ENCODE measurements around the gene CELSR1. TPM values are rescaled to one million over a fixed set of nuclear protein-coding genes. Genes with fewer than 3 reads are reported as not detected.

The CELSR1 gene
- total and polyA plus RNA-seq, 2 of the 13 experiments (the other 11 are each of a cell fraction or from before 2014, with no cell fraction given) = 0.78 to 1.8 TPM

- BruUV-seq (replicated peaks) = no TSS peak
- H2AFZ ChIP-seq (ENCODE audit: low read length) = no peak overlapping the region
- DNase-seq (ENCODE audit: low spot score) = no peak
- no peaks in the 10 kb centered on the region for H3K9me3 ChIP-seq (ENCODE audit: low read length)
- H4K20me1 ChIP-seq (ENCODE audit: insufficient read depth, low read length) = no peaks in the 10 kb centered on the region
- no peak overlapping the region for H3K4me2 ChIP-seq (ENCODE audit: low read depth, low read length)
- intact Hi-C loops (cut with micrococcal nuclease; ENCODE audit: unreplicated experiment) = no loop called here
- CTCF ChIA-PET (ENCODE audit: low intra/inter-chr PET ratio, low total read pairs) = no interaction called here
- H3K27ac ChIP-seq (ENCODE audit: extremely low read length, insufficient read depth, low read length) = no peak overlapping the region
- no peaks in the 10 kb centered on the region for H3K27me3 ChIP-seq (ENCODE audit: control insufficient read depth in 1 of 2, insufficient read depth in 2 of 2, low read length in 2 of 2)
- no peak overlapping the region for H3K9ac ChIP-seq (ENCODE audit: insufficient read depth, low read depth, low read length)
- ATAC-seq = no peak
- in situ Hi-C loops (cut with HindIII; ENCODE audit: extremely low pct_ligation_motif_present, low pct_unique_long_range_greater_than_20kb) = no loop called here
- WGBS (ENCODE audit: low lambda C conversion rate) = 87% methylated on average over 3 of the region's 8 CpGs
- H3K4me3 ChIP-seq (replicated peaks in 1 of 3; ENCODE audit: insufficient read depth in 1 of 3, low read depth in 2 of 3, low read length in 3 of 3) = no peak overlapping the region
- FAIRE-seq = no peak
- H3K4me1 ChIP-seq (ENCODE audit: insufficient read depth, low read length) = peaks cover 3% of the 10 kb centered on the region
- no peak for TF ChIP-seq GTF3A (CRISPR knock-in tag; conservative IDR thresholded peaks at IDR 0.05)
- peaks cover 18 to 58% of the 10 kb centered on the region in 2 experiments for H3K36me3 ChIP-seq (replicated peaks in 1 of 2; ENCODE audit: control insufficient read depth in 1 of 2, insufficient read depth in 2 of 2, low read length in 2 of 2)
- POLR2A ChIA-PET = no interaction called here
- H3K79me2 ChIP-seq (ENCODE audit: insufficient read depth, low read length) = no peaks in the 10 kb centered on the region
Observed at GRCh38 chr22:46329616-46330015, 207.8 kb downstream of the CELSR1 start.

- TF ChIP-seq SOX6 (IDR thresholded peaks at IDR 0.05) (no peak), SOX6 (CRISPR knock-in tag; IDR thresholded peaks at IDR 0.05) (no peak), ZFP82 (CRISPR knock-in tag; IDR thresholded peaks at IDR 0.05; ENCODE audit: borderline replicate concordance) (no peak), HNRNPH1 (optimal IDR thresholded peaks at IDR 0.05; ENCODE audit: low read depth, low read length) (no peak), SPEN (CRISPR knock-in tag; IDR thresholded peaks at IDR 0.05; ENCODE audit: low read depth) (no peak), TCF7 (IDR thresholded peaks at IDR 0.05; ENCODE audit: low read depth) (no peak), ZBTB7A (CRISPR knock-in tag; IDR thresholded peaks at IDR 0.05) (no peak), ELF1 (CRISPR knock-in tag; IDR thresholded peaks at IDR 0.05) (no peak), FOSL1 (CRISPR knock-in tag; IDR thresholded peaks at IDR 0.05; ENCODE audit: borderline replicate concordance) (no peak), KLF11 (CRISPR knock-in tag; IDR thresholded peaks at IDR 0.05) (no peak), ZSCAN5A (CRISPR knock-in tag; IDR thresholded peaks at IDR 0.05; ENCODE audit: borderline replicate concordance) (no peak), ETS1 (CRISPR knock-in tag; IDR thresholded peaks at IDR 0.05) (no peak), ZBTB39 (CRISPR knock-in tag; IDR thresholded peaks at IDR 0.05) (no peak), PHF20 (CRISPR knock-in tag; IDR thresholded peaks at IDR 0.05) (no peak), ZNF709 (CRISPR knock-in tag; IDR thresholded peaks at IDR 0.05) (no peak)
- no peak for ATAC-seq
- Histone ChIP-seq H3K27ac (ENCODE audit: extremely low read length, insufficient read depth, low read length) (no peak overlapping the region), H2AFZ (ENCODE audit: low read length) (no peak overlapping the region), H3K9ac (ENCODE audit: insufficient read depth, low read depth, low read length) (no peak overlapping the region), H3K4me3 (replicated peaks in 1 of 3; ENCODE audit: insufficient read depth in 1 of 3, low read depth in 2 of 3, low read length in 3 of 3) (no peak overlapping the region), H3K4me1 (ENCODE audit: insufficient read depth, low read length) (no peaks in the 10 kb centered on the region), H3K4me2 (ENCODE audit: low read depth, low read length) (no peak overlapping the region), H3K27me3 (ENCODE audit: control insufficient read depth in 1 of 2, insufficient read depth in 2 of 2, low read length in 2 of 2) (no peaks in the 10 kb centered on the region), H4K20me1 (ENCODE audit: insufficient read depth, low read length) (no peaks in the 10 kb centered on the region), H3K9me3 (ENCODE audit: low read length) (no peaks in the 10 kb centered on the region), H3K36me3 (replicated peaks in 1 of 2; ENCODE audit: control insufficient read depth in 1 of 2, insufficient read depth in 2 of 2, low read length in 2 of 2) (peaks cover 20 to 66% of the 10 kb centered on the region in 2 experiments), H3K79me2 (ENCODE audit: insufficient read depth, low read length) (no peaks in the 10 kb centered on the region)
- WGBS (ENCODE audit: low lambda C conversion rate) = 98% methylated on average over 8 of the region's 11 CpGs
- no TSS peak for BruUV-seq (replicated peaks)
- FAIRE-seq = no peak
- intact Hi-C loops (cut with micrococcal nuclease; ENCODE audit: unreplicated experiment) = no loop called here
- DNase-seq (ENCODE audit: low spot score) = no peak
- ChIA-PET CTCF (ENCODE audit: low intra/inter-chr PET ratio, low total read pairs) (no interaction called here), POLR2A (no interaction called here)
- in situ Hi-C loops (cut with HindIII; ENCODE audit: extremely low pct_ligation_motif_present, low pct_unique_long_range_greater_than_20kb) = no loop called here
Observed at GRCh38 chr22:46328797-46329196, 208.6 kb downstream of the CELSR1 start.
